Coronary artery (tissue), 2 donors: ENCODE data around the gene SPECC1L.

ENCODE experiments used
- DNase-seq: peaks from one replicate; pipeline ENCODE4 v3.0.0-alpha.2; 2017; ENCODE audit warnings: low spot score
- H3K27ac ChIP-seq, 2 donors: fragments of 200-600 bp; sonication (generic); one replicate each; pipeline ENCODE4 v1.5.1; 2016 to 2019
- H3K4me3 ChIP-seq: fragments of 200-600 bp; sonication (generic); 2 replicates; pipeline ENCODE4 v1.5.1; 2016; ENCODE audit warnings: mild to moderate bottlenecking, moderate library complexity
- CTCF ChIP-seq: fragments of 200-600 bp; sonication (generic); IDR thresholded peaks from one replicate; pipeline ENCODE4 v1.5.1; 2019; ENCODE audit warnings: antibody characterized with exemption

SPECC1L gene

DNA sequence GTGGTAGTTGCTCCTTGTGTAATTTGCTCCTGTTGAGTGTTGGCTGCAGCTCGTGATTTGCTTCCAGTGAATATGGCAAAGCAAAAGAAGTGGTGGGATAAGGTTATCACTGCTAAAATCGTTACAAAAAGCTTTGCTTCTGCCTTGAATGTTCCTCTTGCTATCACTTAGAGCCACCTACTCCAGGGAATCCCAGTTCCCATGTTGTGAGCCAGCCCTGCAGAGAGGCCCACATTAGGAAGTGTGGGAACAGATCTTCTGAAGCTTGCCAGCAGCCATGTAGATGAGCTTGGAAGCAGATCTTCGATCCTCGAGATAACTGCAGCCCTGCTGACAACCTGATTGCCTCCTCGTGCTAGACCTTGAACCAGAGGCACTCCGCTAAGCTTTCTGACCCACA, 71.0 kb downstream of the SPECC1L start:
- TF ChIP-seq CTCF, result no peak
- Histone ChIP-seq H3K27ac (no peak overlapping the region), H3K4me3 (no peak overlapping the region)
- no peak for DNase-seq

GRCh38 chr22:24350627-24351026, 80.0 kb downstream of the SPECC1L start:
- DNase-seq, result no peak
- no peak for TF ChIP-seq CTCF
- Histone ChIP-seq H3K4me3 (no peak overlapping the region), H3K27ac (no peak overlapping the region)

DNA sequence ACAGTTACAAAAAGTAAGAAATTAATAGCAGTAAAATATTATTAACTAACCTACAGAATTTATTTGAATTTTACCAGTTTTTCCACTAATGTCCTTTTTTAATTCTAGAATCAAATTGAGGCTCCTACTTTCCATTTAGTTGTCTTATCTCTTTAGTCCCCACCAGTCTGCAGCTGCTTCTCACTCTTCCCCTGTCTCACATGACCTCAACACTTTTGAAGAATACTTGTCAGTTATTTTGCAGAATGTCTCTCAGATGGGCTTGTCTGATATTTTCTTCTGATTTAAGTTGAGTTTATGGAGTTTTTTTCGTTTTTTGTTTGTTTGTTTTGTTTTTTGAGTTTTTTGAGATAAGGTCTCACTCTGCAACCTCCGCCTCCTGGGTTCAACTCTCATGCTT, 82.5 kb downstream of the SPECC1L start:
- H3K27ac ChIP-seq, result no peak overlapping the region
- DNase-seq, result no peak
- no peak for TF ChIP-seq CTCF

GRCh38 chr22:24355574-24355973, 84.9 kb downstream of the SPECC1L start:
- H3K4me3 ChIP-seq, result no peak overlapping the region
- no peak for DNase-seq
- no peak overlapping the region for H3K27ac ChIP-seq
- no peak for TF ChIP-seq CTCF

More for the DNA sequence above, 82.5 kb downstream of the SPECC1L start:
- H3K4me3 ChIP-seq, result no peak overlapping the region

DNA sequence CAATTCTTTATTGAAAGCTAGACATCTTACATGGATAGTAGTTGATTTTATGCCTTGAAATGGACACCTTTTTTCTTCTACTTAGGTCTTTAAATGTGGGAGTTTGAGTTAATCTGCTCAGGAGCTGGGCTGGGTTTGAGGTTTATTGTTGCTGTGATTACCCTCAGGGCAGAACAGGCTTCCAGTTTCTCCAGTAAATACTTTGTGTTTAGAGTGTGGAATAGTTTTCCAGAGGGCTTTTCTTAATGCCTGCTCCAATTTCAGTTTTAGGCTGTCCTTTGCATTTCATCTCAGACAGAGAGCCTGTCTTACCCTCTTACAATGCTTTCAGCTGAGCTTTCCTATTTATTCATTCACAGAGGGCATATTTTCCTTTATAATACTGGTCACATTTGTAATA, 86.9 kb downstream of the SPECC1L start:
- no peak for DNase-seq
- Histone ChIP-seq H3K4me3 (no peak overlapping the region), H3K27ac (no peak overlapping the region)
- TF ChIP-seq CTCF, result no peak

DNA sequence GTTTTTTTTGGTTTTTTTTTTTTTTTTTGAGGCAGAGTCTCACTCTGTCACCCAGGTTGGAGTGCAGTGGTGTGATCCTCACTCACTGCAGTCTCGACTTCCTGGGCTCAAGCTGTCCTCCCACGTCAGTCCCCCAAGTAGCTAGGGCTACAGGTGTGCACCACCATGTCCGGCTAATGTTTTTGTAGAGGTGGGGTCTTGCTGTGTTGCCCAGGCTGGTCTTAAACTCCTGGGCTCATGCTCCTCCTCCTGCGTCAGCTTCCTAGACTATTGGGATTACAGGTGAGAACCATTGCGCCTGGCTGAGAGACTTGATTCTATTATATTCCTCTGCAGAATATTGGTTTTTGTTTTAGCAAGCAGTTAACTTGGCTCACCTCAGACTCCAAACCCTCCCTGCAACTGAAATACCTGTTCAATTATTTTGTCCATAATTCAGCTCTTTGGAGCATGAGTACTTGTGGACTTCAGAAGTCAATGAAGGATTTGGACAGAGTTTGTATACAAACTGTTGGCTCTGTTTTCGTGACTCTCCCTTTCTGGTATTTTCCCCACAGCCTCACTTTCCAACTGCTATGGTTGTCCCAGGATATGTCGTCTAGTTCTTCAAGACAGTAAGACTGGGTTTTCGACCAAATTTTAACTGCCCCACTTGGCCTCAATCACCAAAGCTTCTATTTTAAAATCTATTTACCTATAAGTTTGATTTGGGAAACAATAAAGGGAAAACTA, 87.6 kb downstream of the SPECC1L start:
- no peak for DNase-seq
- no peak for TF ChIP-seq CTCF
- H3K4me3 ChIP-seq, result no peak overlapping the region
- H3K27ac ChIP-seq, result no peak overlapping the region

- TF ChIP-seq CTCF, result no peak
- no peak for DNase-seq
- H3K4me3 ChIP-seq, result no peak overlapping the region
- H3K27ac ChIP-seq, result no peak overlapping the region
Observed at GRCh38 chr22:24359452-24360120, 89.0 kb downstream of the SPECC1L start.
